AG09319 (cell line): ENCODE data around the gene ADGRG6.
"Not testable (repeated sequence)": the region's sequence is repeated elsewhere in the genome, so short reads cannot be mapped to it uniquely, and the experiment has no call there.

Experiments used
- DNase-seq: peaks from one replicate; pipeline ENCODE4 v3.0.0-alpha.2; 2010; ENCODE audit warnings: low read depth; ENCODE audit errors: extremely low read depth
- TF ChIP-seq, protein P1 (sequence below): IDR thresholded peaks from 2 replicates; pipeline ENCODE4 v1.5.1; 2011; ENCODE audit warnings: low read depth, mild to moderate bottlenecking, inconsistent platforms, low read length, moderate library complexity

ADGRG6 gene

DNA sequence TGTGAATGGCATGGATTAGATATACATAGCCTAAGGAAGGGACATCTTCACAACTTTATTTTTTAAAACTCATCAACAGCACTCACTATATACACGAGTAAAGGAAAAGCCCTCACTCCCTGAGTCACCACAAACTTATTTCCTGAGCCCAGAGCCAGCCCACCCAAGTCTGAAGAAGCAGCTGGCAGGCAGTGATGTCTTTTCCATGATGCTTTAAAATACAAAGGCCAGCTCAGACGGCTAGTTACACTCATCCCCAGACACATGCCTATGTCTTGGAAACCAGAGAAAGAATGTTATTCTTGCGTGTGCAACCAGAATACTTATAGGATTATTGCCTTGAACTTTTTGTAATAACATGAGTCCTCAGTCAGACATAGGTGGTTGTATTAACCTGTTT lies 114.4 kb downstream of the ADGRG6 start:
- TF ChIP-seq, protein P1, sequence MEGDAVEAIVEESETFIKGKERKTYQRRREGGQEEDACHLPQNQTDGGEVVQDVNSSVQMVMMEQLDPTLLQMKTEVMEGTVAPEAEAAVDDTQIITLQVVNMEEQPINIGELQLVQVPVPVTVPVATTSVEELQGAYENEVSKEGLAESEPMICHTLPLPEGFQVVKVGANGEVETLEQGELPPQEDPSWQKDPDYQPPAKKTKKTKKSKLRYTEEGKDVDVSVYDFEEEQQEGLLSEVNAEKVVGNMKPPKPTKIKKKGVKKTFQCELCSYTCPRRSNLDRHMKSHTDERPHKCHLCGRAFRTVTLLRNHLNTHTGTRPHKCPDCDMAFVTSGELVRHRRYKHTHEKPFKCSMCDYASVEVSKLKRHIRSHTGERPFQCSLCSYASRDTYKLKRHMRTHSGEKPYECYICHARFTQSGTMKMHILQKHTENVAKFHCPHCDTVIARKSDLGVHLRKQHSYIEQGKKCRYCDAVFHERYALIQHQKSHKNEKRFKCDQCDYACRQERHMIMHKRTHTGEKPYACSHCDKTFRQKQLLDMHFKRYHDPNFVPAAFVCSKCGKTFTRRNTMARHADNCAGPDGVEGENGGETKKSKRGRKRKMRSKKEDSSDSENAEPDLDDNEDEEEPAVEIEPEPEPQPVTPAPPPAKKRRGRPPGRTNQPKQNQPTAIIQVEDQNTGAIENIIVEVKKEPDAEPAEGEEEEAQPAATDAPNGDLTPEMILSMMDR = no peak
- DNase-seq = peak; percentile 43

DNA sequence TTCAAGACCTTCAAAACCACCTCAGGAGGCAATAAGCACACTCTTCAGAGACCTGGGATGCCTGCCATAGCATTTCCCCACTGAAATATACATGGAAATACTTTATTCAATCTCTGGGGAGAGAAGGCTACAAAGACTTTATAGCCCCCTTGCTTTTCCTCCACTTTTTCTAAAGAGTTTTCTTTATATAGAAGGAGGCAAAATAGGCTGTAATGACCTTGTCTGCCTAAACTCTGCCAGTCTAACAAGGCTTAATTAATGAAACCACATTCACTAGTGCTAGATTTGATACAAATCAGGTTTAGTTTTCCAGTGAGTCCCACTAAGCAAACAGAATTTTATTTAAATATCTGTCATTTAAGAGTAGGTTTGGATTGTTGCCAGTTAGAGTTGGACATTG lies 114.9 kb downstream of the ADGRG6 start:
- no peak for DNase-seq
- TF ChIP-seq, protein P1 = no peak

DNA sequence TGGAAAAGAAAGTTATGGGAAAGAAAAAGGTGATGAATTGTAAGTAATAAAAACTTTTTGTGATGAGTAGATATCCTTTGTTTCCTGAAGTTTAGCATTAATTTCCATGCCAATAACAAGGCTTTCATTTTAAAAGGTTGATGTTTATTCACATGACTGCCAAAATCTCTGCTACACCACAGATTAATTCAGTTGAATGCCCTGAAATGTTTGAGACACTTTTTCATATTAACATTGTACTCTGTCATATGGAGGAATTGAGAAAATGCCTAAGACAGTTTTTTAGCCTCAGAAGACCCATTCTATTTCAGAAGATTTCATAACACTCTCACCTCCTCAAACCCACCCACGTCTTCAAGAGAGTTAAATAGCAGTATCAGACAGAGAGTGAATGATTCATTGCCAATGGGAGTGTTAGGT lies 115.5 kb downstream of the ADGRG6 start:
- no peak for DNase-seq

DNA sequence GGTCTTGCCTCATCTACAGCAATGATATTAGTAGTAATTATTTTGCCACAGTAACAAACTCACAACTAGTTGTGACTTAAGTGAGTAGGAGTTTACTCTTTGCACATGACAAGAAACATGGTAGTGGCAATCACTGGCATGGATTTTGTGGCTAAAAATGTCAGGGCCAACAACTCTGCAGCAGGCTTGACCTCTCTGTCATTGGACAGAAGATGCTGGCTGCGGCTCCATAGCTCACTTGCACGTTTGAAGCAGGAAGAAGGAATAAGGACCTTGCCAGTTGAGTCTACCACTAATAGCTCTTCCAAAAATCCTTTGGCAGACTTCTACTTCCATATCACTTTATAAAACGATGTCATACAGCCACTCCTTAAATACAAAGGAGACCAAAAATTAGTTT lies 117.3 kb downstream of the ADGRG6 start:
- TF ChIP-seq, protein P1 = no peak
- DNase-seq = no peak

More for the DNA sequence above, 115.5 kb downstream of the ADGRG6 start:
- TF ChIP-seq, protein P1 = no peak

DNA sequence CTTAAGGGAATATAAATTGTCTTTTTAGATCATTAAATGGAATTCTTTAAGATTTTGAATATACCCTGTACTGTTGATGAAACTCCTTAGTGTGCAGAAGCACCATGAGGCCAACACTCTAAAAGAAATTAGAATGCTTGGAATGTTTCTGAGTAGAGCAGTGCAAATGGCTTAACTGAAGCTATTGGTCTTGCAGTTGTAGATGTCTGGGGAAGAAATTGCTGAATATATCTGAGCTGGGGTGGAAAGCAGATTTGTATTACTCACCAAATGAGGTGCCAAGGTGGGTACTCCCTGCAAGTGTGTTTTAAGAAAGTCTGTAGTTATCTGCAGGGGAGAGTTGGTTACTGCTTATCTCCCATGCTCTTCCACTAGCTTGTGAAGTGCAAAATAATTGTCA lies 119.0 kb downstream of the ADGRG6 start:
- TF ChIP-seq, protein P1 = no peak
- no peak for DNase-seq

DNA sequence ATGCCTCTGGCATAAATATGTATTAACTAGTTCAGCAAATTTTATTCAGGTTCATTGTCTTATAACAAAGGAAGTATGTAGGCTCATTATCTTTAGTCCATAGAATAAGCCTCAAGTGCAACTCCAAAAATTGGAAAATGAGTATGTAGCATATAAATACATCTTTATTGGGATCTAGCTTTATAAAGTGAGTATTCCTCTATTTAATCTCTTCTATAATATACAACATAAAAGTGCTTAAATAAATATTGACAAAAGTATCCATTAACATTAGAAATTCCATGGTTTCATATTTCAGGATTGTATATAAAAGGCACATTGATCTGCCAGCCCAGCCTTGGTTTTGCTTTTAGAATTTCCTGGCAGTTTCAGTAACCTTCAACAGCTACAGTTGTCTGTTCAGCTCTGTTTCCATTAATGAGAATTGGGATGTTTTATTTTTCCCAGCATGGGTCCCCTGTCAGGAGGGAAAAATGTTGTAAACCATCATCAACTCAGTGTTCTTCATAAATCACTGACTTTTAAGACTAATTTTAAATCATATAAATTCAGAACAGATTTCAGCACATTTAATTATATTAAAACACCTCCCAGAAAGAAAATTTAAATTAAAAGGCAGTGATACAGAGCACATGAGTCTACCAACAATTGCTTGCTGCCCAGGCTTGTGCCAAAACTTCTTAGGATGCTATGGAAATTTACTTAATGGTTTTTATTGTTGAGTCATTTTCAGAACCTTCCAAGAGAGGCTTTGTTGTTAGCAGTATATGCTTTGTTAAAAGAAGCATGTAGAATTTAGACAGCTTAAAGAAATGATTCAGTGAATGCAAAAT lies 119.7 kb downstream of the ADGRG6 start:
- TF ChIP-seq, protein P1 = no peak
- DNase-seq = no peak

DNA sequence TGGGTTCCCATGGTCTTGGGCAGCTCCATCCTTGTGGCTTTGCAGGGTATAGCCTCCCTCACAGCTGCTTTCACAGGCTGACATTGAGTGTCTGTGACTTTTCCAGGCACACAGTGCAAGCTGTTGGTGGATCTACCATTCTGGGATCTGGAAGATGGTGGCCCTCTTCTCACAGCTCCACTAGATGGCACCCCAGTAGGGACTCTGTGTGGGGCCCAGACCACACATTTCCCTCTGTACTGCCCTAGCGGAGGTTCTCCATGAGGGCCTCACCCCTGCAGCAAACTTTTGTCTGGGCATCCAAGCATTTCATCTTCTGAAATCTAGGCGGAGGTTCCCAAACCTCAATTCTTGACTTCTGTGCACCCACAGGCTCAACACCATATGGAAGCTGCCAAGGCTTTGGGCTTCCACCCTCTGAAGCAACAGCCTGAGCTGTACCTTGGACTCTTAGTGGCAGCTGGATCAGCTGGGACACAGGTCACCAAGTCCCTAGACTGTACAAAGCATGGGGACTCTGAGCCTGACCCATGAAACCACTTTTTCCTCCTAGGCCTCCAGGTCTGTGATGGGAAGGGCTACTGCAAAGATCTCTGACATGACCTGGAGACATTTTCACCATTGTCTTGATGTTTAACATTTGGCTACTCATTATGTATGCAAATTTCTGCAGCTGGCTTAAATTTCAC lies 124.8 kb downstream of the ADGRG6 start:
- DNase-seq = not testable (repeated sequence)

DNA sequence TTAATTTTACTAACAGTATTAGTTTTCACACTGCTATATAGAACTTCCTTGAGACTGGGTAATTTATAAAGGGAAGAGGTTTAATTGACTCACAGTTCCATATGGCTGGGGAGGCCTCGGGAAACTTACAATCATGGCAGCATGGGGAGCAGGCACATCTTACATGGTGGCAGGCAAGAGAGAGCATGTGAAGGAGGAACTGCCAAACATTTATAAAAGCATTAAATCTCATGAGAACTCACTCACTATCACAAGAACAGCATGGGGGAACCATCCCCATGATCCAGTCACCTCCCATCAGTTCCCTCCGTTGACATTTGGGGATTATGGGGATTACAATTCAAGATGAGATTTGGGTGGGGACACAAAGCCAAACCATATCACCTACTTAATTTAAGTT lies 126.7 kb downstream of the ADGRG6 start:
- DNase-seq = not testable (repeated sequence)
